Panc1 (cell line): Measurements from ENCODE around the gene PDK4. TPM values are rescaled to one million over a fixed set of nuclear protein-coding genes. Genes with fewer than 3 reads are reported as not detected.

ENCODE experiments used
- ATAC-seq: fragments of 200-7000 bp; cut with Tn5 transposase; 2 replicates; pipeline ENCODE4 v1.9.1; 2020; ENCODE audit warnings: mild to moderate bottlenecking, moderate library complexity
- BruUV-seq: library from RNA; stranded (reverse); fragments of 400-500 nt; replicated peaks from 2 replicates; lab custom pipeline; 2021; lab: Mats Ljungman, UMichigan
- CTCF ChIA-PET: fragments of 300-600 bp; sonication (Branson Sonifier 250); formaldehyde crosslinking; loops from one replicate; lab custom pipeline; 2022; ENCODE audit warnings: antibody characterized with exemption; lab: Charles Lee
- POLR2A ChIA-PET: fragments of 300-600 bp; sonication (Branson Sonifier 250); formaldehyde crosslinking; loops from one replicate; lab custom pipeline; 2022; ENCODE audit warnings: antibody characterized with exemption; lab: Charles Lee
- DNase-seq: peaks from one replicate; pipeline ENCODE4 v3.0.0-alpha.2; 2010; ENCODE audit warnings: low read depth, low spot score
- H3K27ac ChIP-seq: 2 replicates; pipeline ENCODE4 v1.5.1; 2011; ENCODE audit warnings: mild to moderate bottlenecking, low read length, inconsistent platforms
- H3K27me3 ChIP-seq: fragments of 200-500 bp; sonication (Bioruptor generic); 2 replicates; pipeline ENCODE4 v1.6.0; 2014; ENCODE audit warnings: low read length, inconsistent platforms; ENCODE audit not compliant: control insufficient read depth, insufficient read depth
- H3K36me3 ChIP-seq: fragments of 200-500 bp; sonication (Bioruptor generic); 2 replicates; pipeline ENCODE4 v1.5.1; 2014; ENCODE audit warnings: inconsistent platforms, mild to moderate bottlenecking, low read length, moderate library complexity; ENCODE audit not compliant: control insufficient read depth, insufficient read depth
- H3K4me1 ChIP-seq: 2 replicates; pipeline ENCODE4 v1.5.1; 2011; ENCODE audit warnings: inconsistent platforms, mild to moderate bottlenecking, low read length, moderate library complexity; ENCODE audit not compliant: control insufficient read depth, insufficient read depth
- H3K4me3 ChIP-seq, 2 experiments: 2 replicates each; pipeline ENCODE4 v1.5.1; 2011 to 2012; ENCODE audit warnings: low read depth in 2 of 2, low read length in 2 of 2, mild to moderate bottlenecking in 2 of 2, inconsistent platforms in 1 of 2, moderate library complexity in 1 of 2
- H3K9me3 ChIP-seq: fragments of 200-500 bp; sonication (Bioruptor generic); 2 replicates; pipeline ENCODE4 v1.5.1; 2014; ENCODE audit warnings: low read depth, mild to moderate bottlenecking, inconsistent platforms, low read length, moderate library complexity; ENCODE audit not compliant: control insufficient read depth, insufficient read depth
- POLR2AphosphoS5 ChIP-seq: IDR thresholded peaks from 2 replicates; pipeline ENCODE4 v1.6.1; 2012; ENCODE audit warnings: mild to moderate bottlenecking, low read depth, low read length, moderate library complexity
- REST ChIP-seq, 2 experiments: IDR thresholded peaks; 2 replicates each; pipeline ENCODE4 v1.6.1; 2011 to 2012; ENCODE audit warnings: low read depth in 2 of 2, control low read depth in 1 of 2, low read length in 1 of 2, mild to moderate bottlenecking in 1 of 2, moderate library complexity in 1 of 2; ENCODE audit not compliant: insufficient read depth in 1 of 2
- SIN3A ChIP-seq: IDR thresholded peaks from 2 replicates; pipeline ENCODE4 v1.6.1; 2012; ENCODE audit warnings: low read depth, mild to moderate bottlenecking, low read length, moderate library complexity, borderline replicate concordance; ENCODE audit not compliant: insufficient read depth
- TCF7L2 ChIP-seq: IDR thresholded peaks from 2 replicates; pipeline ENCODE4 v1.6.1; 2011; ENCODE audit warnings: mild to moderate bottlenecking, low read depth, low read length, inconsistent platforms
- in situ Hi-C: cut with HindIII; loops from 2 replicates; pipeline ENCODE4 v1.10.0; 2016; ENCODE audit warnings: low sequenced_read_pairs, low pct_unique_long_range_greater_than_20kb
- intact Hi-C: fragments of 100-400 bp; cut with micrococcal nuclease; formaldehyde crosslinking; loops from one replicate; pipeline ENCODE4 v1.10.0; 2022; ENCODE audit not compliant: unreplicated experiment
- total RNA-seq: library from RNA; stranded (reverse); gene quantifications from one replicate; pipeline ENCODE4 v1.2.1, GENCODE V29; 2021; ENCODE audit not compliant: unreplicated experiment
- TF ChIP-seq, protein P1 (sequence below): fragments of 450-650 bp; IDR thresholded peaks from 2 replicates; pipeline ENCODE4 v1.5.1; 2017; ENCODE audit warnings: mild to moderate bottlenecking

PDK4 gene
- total RNA-seq, 1 experiment from 2014 or later: 1.4 TPM

DNA sequence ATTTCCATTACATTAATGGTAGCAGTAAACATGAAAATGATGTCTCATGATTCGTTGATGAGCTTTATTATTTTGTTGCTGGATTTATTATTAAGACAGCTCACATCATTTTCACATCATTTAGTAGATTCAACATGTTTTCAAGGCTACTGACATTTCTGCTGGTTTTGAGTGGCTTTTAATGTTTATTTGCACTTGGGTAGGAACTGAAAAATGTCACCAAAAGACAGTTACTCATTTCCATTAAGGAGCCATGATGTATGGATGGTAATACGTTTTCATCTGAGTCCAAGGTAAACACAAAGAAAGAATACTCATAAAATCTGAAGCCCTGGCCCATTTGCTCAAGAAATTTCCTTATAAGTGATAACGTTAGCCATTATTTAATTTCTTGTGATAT is 14.8 kb downstream of the PDK4 start:
- no peaks in the 10 kb centered on the region for H3K36me3 ChIP-seq
- H3K9me3 ChIP-seq: no peaks in the 10 kb centered on the region
- H3K27me3 ChIP-seq: no peaks in the 10 kb centered on the region
- in situ Hi-C loops (no loop called here), intact Hi-C loops (no loop called here)
- no TSS peak for BruUV-seq
- ATAC-seq: no peak
- no peak overlapping the region for H3K27ac ChIP-seq
- DNase-seq: no peak
- ChIA-PET CTCF (no interaction called here), POLR2A (no interaction called here)
- no peak for TF ChIP-seq TCF7L2
- TF ChIP-seq, protein P1, sequence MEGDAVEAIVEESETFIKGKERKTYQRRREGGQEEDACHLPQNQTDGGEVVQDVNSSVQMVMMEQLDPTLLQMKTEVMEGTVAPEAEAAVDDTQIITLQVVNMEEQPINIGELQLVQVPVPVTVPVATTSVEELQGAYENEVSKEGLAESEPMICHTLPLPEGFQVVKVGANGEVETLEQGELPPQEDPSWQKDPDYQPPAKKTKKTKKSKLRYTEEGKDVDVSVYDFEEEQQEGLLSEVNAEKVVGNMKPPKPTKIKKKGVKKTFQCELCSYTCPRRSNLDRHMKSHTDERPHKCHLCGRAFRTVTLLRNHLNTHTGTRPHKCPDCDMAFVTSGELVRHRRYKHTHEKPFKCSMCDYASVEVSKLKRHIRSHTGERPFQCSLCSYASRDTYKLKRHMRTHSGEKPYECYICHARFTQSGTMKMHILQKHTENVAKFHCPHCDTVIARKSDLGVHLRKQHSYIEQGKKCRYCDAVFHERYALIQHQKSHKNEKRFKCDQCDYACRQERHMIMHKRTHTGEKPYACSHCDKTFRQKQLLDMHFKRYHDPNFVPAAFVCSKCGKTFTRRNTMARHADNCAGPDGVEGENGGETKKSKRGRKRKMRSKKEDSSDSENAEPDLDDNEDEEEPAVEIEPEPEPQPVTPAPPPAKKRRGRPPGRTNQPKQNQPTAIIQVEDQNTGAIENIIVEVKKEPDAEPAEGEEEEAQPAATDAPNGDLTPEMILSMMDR: no peak
- no peak for TF ChIP-seq REST (IDR thresholded peaks at IDR 0.05; ENCODE audit: insufficient read depth in 1 of 2, low read depth in 2 of 2, low read length in 1 of 2)
- TF ChIP-seq SIN3A: no peak
- TF ChIP-seq POLR2AphosphoS5: no peak
- H3K4me1 ChIP-seq: no peaks in the 10 kb centered on the region
- H3K4me3 ChIP-seq: no peak overlapping the region

GRCh38 chr7:95579318-95579717 is 17.0 kb downstream of the PDK4 start:
- Histone ChIP-seq H3K27ac (no peak overlapping the region), H3K36me3 (no peaks in the 10 kb centered on the region), H3K4me3 (no peak overlapping the region), H3K27me3 (no peaks in the 10 kb centered on the region), H3K4me1 (no peaks in the 10 kb centered on the region), H3K9me3 (no peaks in the 10 kb centered on the region)
- intact Hi-C loops: no loop called here
- no peak for DNase-seq
- ATAC-seq: no peak
- no TSS peak for BruUV-seq
- no peak for TF ChIP-seq SIN3A
- TF ChIP-seq TCF7L2: no peak
- TF ChIP-seq, protein P1: no peak
- no peak for TF ChIP-seq REST (IDR thresholded peaks at IDR 0.05; ENCODE audit: insufficient read depth in 1 of 2, low read depth in 2 of 2, low read length in 1 of 2)
- no peak for TF ChIP-seq POLR2AphosphoS5
- CTCF ChIA-PET: no interaction called here
- in situ Hi-C loops: no loop called here
- POLR2A ChIA-PET: no interaction called here
